Measurements from ENCODE around the gene ITGAE. TPM values are rescaled to one million over a fixed set of nuclear protein-coding genes. Genes with fewer than 3 reads are reported as not detected.

The ITGAE gene
- total RNA-seq, 2 experiments from 2014 or later: 31.8 to 32.4 TPM

- Mint-ChIP-seq H3K9me3 (peaks cover 6% of the 10 kb centered on the region), H3K27me3 (no peaks in the 10 kb centered on the region), H3K4me3 (no peak overlapping the region), H3K27ac (no peak overlapping the region), H3K4me1 (ENCODE audit: low read depth) (peaks cover 28% of the 10 kb centered on the region), H3K36me3 (ENCODE audit: low read depth) (peaks cover 5% of the 10 kb centered on the region)
- ATAC-seq (peak; percentile 94), DNase-seq (peak; percentile 87)
- ChIA-PET CTCF (interaction anchor here (1.4 to 4.7 kb wide), 2 partner anchors 16 to 91 kb away, joined by 4 to 24 read pairs; partner anchors contain the start of gene NCBP3), POLR2A (interaction anchor here (0.6 to 1.2 kb wide), 4 partner anchors 9 to 1174 kb away, joined by 3 to 4 read pairs (median 4); no protein-coding TSS in a partner anchor)
- intact Hi-C loops (cut with micrococcal nuclease): no loop called here
- no peak for TF ChIP-seq CTCF (IDR thresholded peaks at IDR 0.05)
Observed at GRCh38 chr17:3754458-3755334, 46.3 kb downstream of the ITGAE start.

- H3K27me3 Mint-ChIP-seq: no peaks in the 10 kb centered on the region
- no peak for TF ChIP-seq CTCF (IDR thresholded peaks at IDR 0.05)
- H3K9me3 Mint-ChIP-seq: no peaks in the 10 kb centered on the region
- H3K36me3 Mint-ChIP-seq (ENCODE audit: low read depth): no peaks in the 10 kb centered on the region
- ChIA-PET POLR2A (interaction anchor here (0.6 to 1.2 kb wide), 5 partner anchors 9 to 1173 kb away, joined by 3 to 4 read pairs (median 3); no protein-coding TSS in a partner anchor), CTCF (interaction anchor here (5.3 kb wide), 1 partner anchor 16 kb away, joined by 44 read pairs; no protein-coding TSS in a partner anchor)
- ATAC-seq: no peak
- intact Hi-C loops (cut with micrococcal nuclease): no loop called here
- no peak overlapping the region for H3K4me3 Mint-ChIP-seq
- H3K4me1 Mint-ChIP-seq (ENCODE audit: low read depth): peaks cover 31% of the 10 kb centered on the region
- no peak for DNase-seq
- no peak overlapping the region for H3K27ac Mint-ChIP-seq
Observed at GRCh38 chr17:3754066-3754457, 46.9 kb downstream of the ITGAE start.

GRCh38 chr17:3753624-3754023 lies 47.4 kb downstream of the ITGAE start:
- Mint-ChIP-seq H3K27ac (no peak overlapping the region), H3K36me3 (ENCODE audit: low read depth) (no peaks in the 10 kb centered on the region), H3K4me3 (no peak overlapping the region), H3K4me1 (ENCODE audit: low read depth) (peaks cover 35% of the 10 kb centered on the region), H3K9me3 (no peaks in the 10 kb centered on the region), H3K27me3 (no peaks in the 10 kb centered on the region)
- ChIA-PET POLR2A (interaction anchor here (1.0 kb wide), 2 partner anchors 48 to 54 kb away, joined by 3 read pairs; no protein-coding TSS in a partner anchor), CTCF (interaction anchor here (5.3 kb wide), 1 partner anchor 16 kb away, joined by 44 read pairs; no protein-coding TSS in a partner anchor)
- no peak for ATAC-seq
- DNase-seq: no peak
- TF ChIP-seq CTCF (IDR thresholded peaks at IDR 0.05): no peak
- intact Hi-C loops (cut with micrococcal nuclease): no loop called here

- Mint-ChIP-seq H3K27me3 (no peaks in the 10 kb centered on the region), H3K4me1 (ENCODE audit: low read depth) (peaks cover 36% of the 10 kb centered on the region), H3K36me3 (ENCODE audit: low read depth) (no peaks in the 10 kb centered on the region), H3K27ac (no peak overlapping the region), H3K4me3 (no peak overlapping the region), H3K9me3 (no peaks in the 10 kb centered on the region)
- no peak for DNase-seq
- ATAC-seq: no peak
- intact Hi-C loops (cut with micrococcal nuclease): no loop called here
- CTCF ChIA-PET: interaction anchor here (0.8 to 5.3 kb wide), 3 partner anchors 14 to 93 kb away, joined by 3 to 44 read pairs (median 24); no protein-coding TSS in a partner anchor
- POLR2A ChIA-PET: interaction anchor here (0.6 to 3.8 kb wide), 6 partner anchors 11 to 94 kb away, joined by 3 to 17 read pairs (median 4); partner anchors contain the start of gene NCBP3
- no peak for TF ChIP-seq CTCF (IDR thresholded peaks at IDR 0.05)
Observed at GRCh38 chr17:3751836-3752235, 49.2 kb downstream of the ITGAE start.

All from activated CD8-positive, alpha-beta T cell treated with anti-CD3 and anti-CD28 coated beads for 36 hours (primary cell).